Cardiac fibroblast (primary cell): ENCODE results near the gene RCOR1.
A peak's percentile ranks its signal among the peaks of the same experiment; 100 is the strongest.

Experiments used
- DNase-seq, 2 donors: peaks; one replicate each; pipeline versions ENCODE4 v3.0.0 to v3.0.0-alpha.2; 2010; ENCODE audit warnings: low read depth in 2 of 2
- H3K4me3 ChIP-seq, 2 donors: replicated peaks in 1 of 2; 1 replicate in 1 of 2; 2 replicates in 1 of 2; pipeline ENCODE4 v1.5.1; 2011; ENCODE audit warnings: low read depth in 2 of 2, low read length in 2 of 2, mild to moderate bottlenecking in 2 of 2, moderate library complexity in 1 of 2
- CTCF ChIP-seq: IDR thresholded peaks from one replicate; pipeline ENCODE4 v1.5.1; 2011; ENCODE audit warnings: low read depth, mild to moderate bottlenecking, low read length, inconsistent platforms

RCOR1 gene

GRCh38 chr14:102646615-102647014, 54.2 kb downstream of the RCOR1 start:
- no peak for DNase-seq
- no peak for TF ChIP-seq CTCF
- H3K4me3 ChIP-seq = no peak overlapping the region

GRCh38 chr14:102652194-102652593, 59.7 kb downstream of the RCOR1 start:
- H3K4me3 ChIP-seq = no peak overlapping the region
- DNase-seq = no peak
- TF ChIP-seq CTCF = no peak

- TF ChIP-seq CTCF = no peak
These were observed 61.8 kb downstream of the RCOR1 start for GRCh38 chr14:102654298-102654697.

GRCh38 chr14:102655137-102655536, 62.7 kb downstream of the RCOR1 start:
- DNase-seq = peak; percentile 55 to 71
- H3K4me3 ChIP-seq = no peak overlapping the region
- TF ChIP-seq CTCF = no peak

More at GRCh38 chr14:102654298-102654697, 61.8 kb downstream of the RCOR1 start:
- no peak for DNase-seq
- H3K4me3 ChIP-seq = no peak overlapping the region

- TF ChIP-seq CTCF = no peak
- peak; percentile 56 to 59 for DNase-seq
- no peak overlapping the region for H3K4me3 ChIP-seq
These were observed 67.3 kb downstream of the RCOR1 start for GRCh38 chr14:102659797-102660196.

- no peak overlapping the region for H3K4me3 ChIP-seq
- no peak for TF ChIP-seq CTCF
- DNase-seq = no peak
These were observed 69.2 kb downstream of the RCOR1 start for GRCh38 chr14:102661614-102662013.
